Astrocyte (in vitro differentiated cells and primary cell): ENCODE measurements around the gene CACNA2D1.

Source experiments
- CTCF ChIP-seq: IDR thresholded peaks from 2 replicates; pipeline ENCODE4 v1.5.1; 2011; ENCODE audit warnings: low read depth, mild to moderate bottlenecking, inconsistent platforms, low read length, moderate library complexity; ENCODE audit not compliant: insufficient read depth
- EZH2 ChIP-seq: IDR thresholded peaks from 2 replicates; pipeline ENCODE4 v1.6.1; 2012; ENCODE audit warnings: mild to moderate bottlenecking, low read length, inconsistent platforms; ENCODE audit not compliant: insufficient read depth

DNA sequence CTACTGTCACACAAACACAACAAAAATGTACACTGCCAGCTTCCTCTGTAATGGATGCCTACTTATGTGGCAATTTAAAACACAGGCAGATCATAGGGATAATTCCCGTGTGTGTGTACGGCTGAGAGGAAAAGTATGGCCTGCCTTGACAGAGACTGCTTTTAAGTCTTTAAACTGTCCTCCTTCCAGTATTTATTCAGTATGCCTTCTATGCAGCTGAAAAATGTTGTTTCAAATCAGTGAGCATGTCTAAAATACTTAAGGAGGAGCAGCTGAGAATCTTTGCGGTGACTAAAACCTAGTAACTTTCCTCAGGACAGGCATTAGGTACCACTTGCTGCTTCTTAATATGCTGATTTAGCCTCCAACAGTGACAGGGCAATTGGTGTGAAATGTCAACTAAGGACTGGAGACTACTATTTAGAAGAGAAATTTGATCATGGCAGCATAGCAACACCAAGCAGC is 126.3 kb downstream of the CACNA2D1 start:
- TF ChIP-seq CTCF (no peak), EZH2 (no peak)
